ENCODE data around the gene WDR59.

GRCh38 chr16:74951681-74952080 lies 33.2 kb downstream of the WDR59 start:
- TF ChIP-seq RXRA (IDR thresholded peaks at IDR 0.05; ENCODE audit: borderline replicate concordance, low read depth) = no peak
- TF ChIP-seq, protein P1, sequence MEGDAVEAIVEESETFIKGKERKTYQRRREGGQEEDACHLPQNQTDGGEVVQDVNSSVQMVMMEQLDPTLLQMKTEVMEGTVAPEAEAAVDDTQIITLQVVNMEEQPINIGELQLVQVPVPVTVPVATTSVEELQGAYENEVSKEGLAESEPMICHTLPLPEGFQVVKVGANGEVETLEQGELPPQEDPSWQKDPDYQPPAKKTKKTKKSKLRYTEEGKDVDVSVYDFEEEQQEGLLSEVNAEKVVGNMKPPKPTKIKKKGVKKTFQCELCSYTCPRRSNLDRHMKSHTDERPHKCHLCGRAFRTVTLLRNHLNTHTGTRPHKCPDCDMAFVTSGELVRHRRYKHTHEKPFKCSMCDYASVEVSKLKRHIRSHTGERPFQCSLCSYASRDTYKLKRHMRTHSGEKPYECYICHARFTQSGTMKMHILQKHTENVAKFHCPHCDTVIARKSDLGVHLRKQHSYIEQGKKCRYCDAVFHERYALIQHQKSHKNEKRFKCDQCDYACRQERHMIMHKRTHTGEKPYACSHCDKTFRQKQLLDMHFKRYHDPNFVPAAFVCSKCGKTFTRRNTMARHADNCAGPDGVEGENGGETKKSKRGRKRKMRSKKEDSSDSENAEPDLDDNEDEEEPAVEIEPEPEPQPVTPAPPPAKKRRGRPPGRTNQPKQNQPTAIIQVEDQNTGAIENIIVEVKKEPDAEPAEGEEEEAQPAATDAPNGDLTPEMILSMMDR (IDR thresholded peaks at IDR 0.05) = no peak
